ENCODE measurements around the gene LAMB2. TPM values are rescaled to one million over a fixed set of nuclear protein-coding genes. Genes with fewer than 3 reads are reported as not detected.
A peak's percentile ranks its signal among the peaks of the same experiment; 100 is the strongest.

The LAMB2 gene
- total and polyA plus RNA-seq, 2 donors (not counting 1 experiment from before 2014, with no cell fraction given) = 0.67 to 0.74 TPM

DNA sequence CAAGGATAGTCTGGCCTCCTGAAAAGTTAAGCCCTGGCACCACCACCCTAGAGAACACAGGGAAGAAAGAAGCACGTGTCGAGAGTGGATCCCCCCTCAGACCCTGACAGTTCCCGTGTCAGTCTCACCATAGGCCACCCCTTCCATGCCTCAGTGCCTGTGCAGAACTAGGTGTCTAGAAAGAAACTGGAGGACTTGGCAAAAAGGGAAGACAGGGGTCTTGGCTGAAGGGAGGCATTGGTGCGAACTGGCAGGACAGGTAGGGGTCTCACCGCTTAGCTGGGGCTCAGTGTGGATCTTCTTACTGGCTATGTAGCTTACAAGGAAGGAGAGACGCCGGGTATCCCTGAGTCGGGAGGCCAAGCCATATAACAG lies 28.8 kb downstream of the LAMB2 start:
- Histone ChIP-seq H3K27ac (ENCODE audit: low read length in 2 of 2) (peak overlapping the region; percentile 61 to 81), H3K27me3 (replicated peaks in 1 of 4; ENCODE audit: control extremely low read depth in 1 of 4, control insufficient read depth in 3 of 4, insufficient read depth in 4 of 4, low read length in 3 of 4) (no peaks in the 10 kb centered on the region), H3K79me2 (ENCODE audit: control insufficient read depth, insufficient read depth, low read length) (peaks cover 24% of the 10 kb centered on the region), H3K4me1 (ENCODE audit: control insufficient read depth in 2 of 2, insufficient read depth in 2 of 2, low read length in 2 of 2) (peaks cover 11 to 18% of the 10 kb centered on the region in 2 donors), H3K9ac (ENCODE audit: low read length) (peak overlapping the region; percentile 90), H3K36me3 (replicated peaks in 1 of 2; ENCODE audit: control extremely low read depth in 1 of 2, control insufficient read depth in 1 of 2, extremely low read depth in 1 of 2, insufficient read depth in 2 of 2, low read length in 1 of 2) (peaks cover 4 to 44% of the 10 kb centered on the region in 2 experiments), H3K4me3 (ENCODE audit: control extremely low read depth in 1 of 5, extremely low read depth in 1 of 5, insufficient read depth in 1 of 5, low read depth in 2 of 5, low read length in 4 of 5) (peak overlapping the region; percentile 66 to 98 (median 93)), H4K20me1 (ENCODE audit: control insufficient read depth, insufficient read depth, low read length, poor library complexity, severe bottlenecking) (no peaks in the 10 kb centered on the region), H2AFZ (ENCODE audit: insufficient read depth, low read depth, low read length, poor library complexity, severe bottlenecking) (peak overlapping the region; percentile 98), H3K4me2 (replicated peaks; ENCODE audit: low read depth, low read length, poor library complexity, severe bottlenecking) (peak overlapping the region; percentile 88), H3K9me3 (ENCODE audit: control extremely low read depth in 1 of 3, control insufficient read depth in 2 of 3, insufficient read depth in 1 of 3, low read length in 2 of 3) (no peaks in the 10 kb centered on the region)
- H3K4me3 Mint-ChIP-seq = peak overlapping the region; percentile 95
- peak overlapping the region; percentile 94 for H3K27ac Mint-ChIP-seq
- no peaks in the 10 kb centered on the region for H3K27me3 Mint-ChIP-seq
- peaks cover 27% of the 10 kb centered on the region for H3K4me1 Mint-ChIP-seq
- CTCF ChIA-PET = interaction anchor here (2.0 to 2.2 kb wide), 2 partner anchors 9 to 115 kb away, joined by 7 to 10 read pairs; no protein-coding TSS in a partner anchor
- no peak for DNase-seq
- TF ChIP-seq, protein P1, sequence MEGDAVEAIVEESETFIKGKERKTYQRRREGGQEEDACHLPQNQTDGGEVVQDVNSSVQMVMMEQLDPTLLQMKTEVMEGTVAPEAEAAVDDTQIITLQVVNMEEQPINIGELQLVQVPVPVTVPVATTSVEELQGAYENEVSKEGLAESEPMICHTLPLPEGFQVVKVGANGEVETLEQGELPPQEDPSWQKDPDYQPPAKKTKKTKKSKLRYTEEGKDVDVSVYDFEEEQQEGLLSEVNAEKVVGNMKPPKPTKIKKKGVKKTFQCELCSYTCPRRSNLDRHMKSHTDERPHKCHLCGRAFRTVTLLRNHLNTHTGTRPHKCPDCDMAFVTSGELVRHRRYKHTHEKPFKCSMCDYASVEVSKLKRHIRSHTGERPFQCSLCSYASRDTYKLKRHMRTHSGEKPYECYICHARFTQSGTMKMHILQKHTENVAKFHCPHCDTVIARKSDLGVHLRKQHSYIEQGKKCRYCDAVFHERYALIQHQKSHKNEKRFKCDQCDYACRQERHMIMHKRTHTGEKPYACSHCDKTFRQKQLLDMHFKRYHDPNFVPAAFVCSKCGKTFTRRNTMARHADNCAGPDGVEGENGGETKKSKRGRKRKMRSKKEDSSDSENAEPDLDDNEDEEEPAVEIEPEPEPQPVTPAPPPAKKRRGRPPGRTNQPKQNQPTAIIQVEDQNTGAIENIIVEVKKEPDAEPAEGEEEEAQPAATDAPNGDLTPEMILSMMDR (IDR thresholded peaks at IDR 0.05) = no peak
- TF ChIP-seq EZH2 (IDR thresholded peaks at IDR 0.05; ENCODE audit: borderline replicate concordance, insufficient read depth, low read depth, low read length, poor library complexity, severe bottlenecking) = no peak
- ATAC-seq (ENCODE audit: low read depth) = no peak
- H3K9me3 Mint-ChIP-seq (ENCODE audit: insufficient read depth) = no peaks in the 10 kb centered on the region
- POLR2A ChIA-PET = interaction anchor here (1.8 to 2.4 kb wide), 2 partner anchors 11 to 17 kb away, joined by 7 to 28 read pairs; partner anchors contain the start of genes QRICH1 and USP19
- WGBS (ENCODE audit: insufficient coverage) = 4% methylated on average over 6 of the region's 8 CpGs
- intact Hi-C loops (cut with micrococcal nuclease) = loop anchor here (1.0 kb wide), 3 partner anchors 10 to 62 kb away; partner anchors contain the start of genes CCDC71, QRICH1 and USP19

DNA sequence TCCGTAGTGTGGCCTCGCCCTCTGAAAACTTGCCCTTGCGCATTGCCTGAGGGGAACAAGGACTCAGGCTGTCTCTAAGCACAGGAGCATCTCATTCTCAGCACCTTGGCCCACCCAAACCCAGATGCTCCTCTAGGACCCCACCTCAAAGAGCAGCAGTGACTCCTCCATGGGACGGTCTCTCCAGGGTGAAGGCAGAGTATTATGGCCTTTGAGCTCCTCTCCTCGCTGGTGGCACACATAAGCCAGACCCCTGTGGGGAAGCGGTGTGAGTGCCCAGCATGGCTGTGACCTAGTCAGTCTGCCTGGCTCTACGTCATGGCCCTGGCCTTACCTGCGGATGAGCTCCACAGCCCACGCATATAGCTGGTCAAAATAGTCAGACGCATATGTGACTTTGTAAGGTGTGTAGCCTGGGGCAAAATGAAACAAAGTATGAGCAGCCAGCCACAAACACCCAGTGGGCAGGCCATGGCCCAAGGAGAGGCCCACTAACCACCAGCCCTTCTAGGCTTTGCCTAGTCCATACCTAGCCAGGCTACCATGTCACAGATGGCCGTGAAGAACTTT lies 32.7 kb downstream of the LAMB2 start:
- TF ChIP-seq, protein P1 (IDR thresholded peaks at IDR 0.05) = no peak
- no peak for TF ChIP-seq EZH2 (IDR thresholded peaks at IDR 0.05; ENCODE audit: borderline replicate concordance, insufficient read depth, low read depth, low read length, poor library complexity, severe bottlenecking)
- no peak overlapping the region for H3K9ac ChIP-seq (ENCODE audit: low read length)
- peaks cover 4 to 50% of the 10 kb centered on the region in 2 experiments for H3K36me3 ChIP-seq (replicated peaks in 1 of 2; ENCODE audit: control extremely low read depth in 1 of 2, control insufficient read depth in 1 of 2, extremely low read depth in 1 of 2, insufficient read depth in 2 of 2, low read length in 1 of 2)
- no peaks in the 10 kb centered on the region for H4K20me1 ChIP-seq (ENCODE audit: control insufficient read depth, insufficient read depth, low read length, poor library complexity, severe bottlenecking)
- DNase-seq (no peak), ATAC-seq (ENCODE audit: low read depth) (no peak)
- peaks cover 11 to 18% of the 10 kb centered on the region in 2 donors for H3K4me1 ChIP-seq (ENCODE audit: control insufficient read depth in 2 of 2, insufficient read depth in 2 of 2, low read length in 2 of 2)
- H3K4me3 ChIP-seq (ENCODE audit: control extremely low read depth in 1 of 5, extremely low read depth in 1 of 5, insufficient read depth in 1 of 5, low read depth in 2 of 5, low read length in 4 of 5) = no peak overlapping the region
- no peaks in the 10 kb centered on the region for H3K9me3 Mint-ChIP-seq (ENCODE audit: insufficient read depth)
- CTCF ChIA-PET = interaction anchor here (0.7 kb wide), 1 partner anchor 25 kb away, joined by 3 read pairs; no protein-coding TSS in a partner anchor
- H3K27ac Mint-ChIP-seq = no peak overlapping the region
- H3K79me2 ChIP-seq (ENCODE audit: control insufficient read depth, insufficient read depth, low read length) = peaks cover 24% of the 10 kb centered on the region
- no peaks in the 10 kb centered on the region for H3K27me3 Mint-ChIP-seq
- POLR2A ChIA-PET = no interaction called here
- H3K9me3 ChIP-seq (ENCODE audit: control extremely low read depth in 1 of 3, control insufficient read depth in 2 of 3, insufficient read depth in 1 of 3, low read length in 2 of 3) = no peaks in the 10 kb centered on the region
- no peak overlapping the region for H2AFZ ChIP-seq (ENCODE audit: insufficient read depth, low read depth, low read length, poor library complexity, severe bottlenecking)
- no peaks in the 10 kb centered on the region for H3K27me3 ChIP-seq (replicated peaks in 1 of 4; ENCODE audit: control extremely low read depth in 1 of 4, control insufficient read depth in 3 of 4, insufficient read depth in 4 of 4, low read length in 3 of 4)
- no peak overlapping the region for H3K4me2 ChIP-seq (replicated peaks; ENCODE audit: low read depth, low read length, poor library complexity, severe bottlenecking)
- no peak overlapping the region for H3K27ac ChIP-seq (ENCODE audit: low read length in 2 of 2)
- H3K4me3 Mint-ChIP-seq = no peak overlapping the region
- intact Hi-C loops (cut with micrococcal nuclease) = no loop called here
- H3K4me1 Mint-ChIP-seq = peaks cover 20% of the 10 kb centered on the region
- WGBS (ENCODE audit: insufficient coverage) = 99% methylated on average over 8 of the region's 11 CpGs

All from B cell (primary cell).